ENCODE results near the gene ACP4.

- TF ChIP-seq CTCF (IDR thresholded peaks at IDR 0.05; ENCODE audit: low read length): no peak
- TF ChIP-seq EZH2 (IDR thresholded peaks at IDR 0.05; ENCODE audit: borderline replicate concordance, low read length): no peak
These were observed 36.3 kb upstream of the ACP4 start for GRCh38 chr19:50753879-50754278.

Data from OCI-LY1 (cell line).